Measurements from ENCODE around the gene TMEM44. TPM values are rescaled to one million over a fixed set of nuclear protein-coding genes. Genes with fewer than 3 reads are reported as not detected.
A peak's percentile ranks its signal among the peaks of the same experiment; 100 is the strongest.

TMEM44 gene
- total RNA-seq, 1 donor from 2014 or later = 10.4 TPM

- no peaks in the 10 kb centered on the region for H3K27me3 ChIP-seq
- H3K4me2 ChIP-seq = no peak overlapping the region
- no peak for TF ChIP-seq EZH2 (IDR thresholded peaks at IDR 0.05)
- no peaks in the 10 kb centered on the region for H3K79me2 ChIP-seq (ENCODE audit: low read depth)
- Mint-ChIP-seq H3K9me3 (peaks cover 3% of the 10 kb centered on the region), H3K4me3 (no peak overlapping the region), H3K27ac (peak overlapping the region; percentile 78), H3K27me3 (ENCODE audit: insufficient read depth, low read depth) (peaks cover 6% of the 10 kb centered on the region), H3K4me1 (no peaks in the 10 kb centered on the region), H3K36me3 (peaks cover 2% of the 10 kb centered on the region)
- no peaks in the 10 kb centered on the region for H3F3A ChIP-seq (ENCODE audit: low read depth)
- H4K20me1 ChIP-seq (ENCODE audit: low read depth) = no peaks in the 10 kb centered on the region
- H3K4me1 ChIP-seq = no peaks in the 10 kb centered on the region
- H3K4me3 ChIP-seq = no peak overlapping the region
- peak overlapping the region; percentile 36 for H2AFZ ChIP-seq (replicated peaks)
- no peaks in the 10 kb centered on the region for H3K36me3 ChIP-seq
- DNase-seq (ENCODE audit: low spot score) = no peak
- no peaks in the 10 kb centered on the region for H3K9me3 ChIP-seq (ENCODE audit: low read depth)
- no peak overlapping the region for H3K27ac ChIP-seq
- H3K9ac ChIP-seq = no peak overlapping the region
Observed at GRCh38 chr3:194540274-194540905, 92.8 kb downstream of the TMEM44 start.

GRCh38 chr3:194539498-194539897 lies 93.7 kb downstream of the TMEM44 start:
- H3K36me3 Mint-ChIP-seq = peaks cover 2% of the 10 kb centered on the region
- peaks cover 6% of the 10 kb centered on the region for H3K27me3 Mint-ChIP-seq (ENCODE audit: insufficient read depth, low read depth)
- no peaks in the 10 kb centered on the region for H3K27me3 ChIP-seq
- H3K9me3 ChIP-seq (ENCODE audit: low read depth) = no peaks in the 10 kb centered on the region
- no peaks in the 10 kb centered on the region for H3K4me1 Mint-ChIP-seq
- no peak overlapping the region for H3K4me3 ChIP-seq
- H3K79me2 ChIP-seq (ENCODE audit: low read depth) = no peaks in the 10 kb centered on the region
- TF ChIP-seq CTCF (IDR thresholded peaks at IDR 0.05) (no peak), EZH2phosphoT487 (IDR thresholded peaks at IDR 0.05) (no peak), EZH2 (IDR thresholded peaks at IDR 0.05) (no peak)
- no peak overlapping the region for H3K4me3 Mint-ChIP-seq
- H3F3A ChIP-seq (ENCODE audit: low read depth) = no peaks in the 10 kb centered on the region
- no peak overlapping the region for H2AFZ ChIP-seq (replicated peaks)
- H3K27ac Mint-ChIP-seq = no peak overlapping the region
- no peaks in the 10 kb centered on the region for H3K4me1 ChIP-seq
- no peaks in the 10 kb centered on the region for H3K36me3 ChIP-seq
- H3K27ac ChIP-seq = no peak overlapping the region
- no peak overlapping the region for H3K9ac ChIP-seq
- H4K20me1 ChIP-seq (ENCODE audit: low read depth) = no peaks in the 10 kb centered on the region
- no peak overlapping the region for H3K4me2 ChIP-seq
- DNase-seq (ENCODE audit: low spot score) = no peak
- peaks cover 11% of the 10 kb centered on the region for H3K9me3 Mint-ChIP-seq

GRCh38 chr3:194537732-194538247 lies 95.4 kb downstream of the TMEM44 start:
- H3F3A ChIP-seq (ENCODE audit: low read depth) = no peaks in the 10 kb centered on the region
- no peak overlapping the region for H3K27ac ChIP-seq
- H3K9me3 ChIP-seq (ENCODE audit: low read depth) = no peaks in the 10 kb centered on the region
- no peak overlapping the region for H2AFZ ChIP-seq (replicated peaks)
- peaks cover 2% of the 10 kb centered on the region for H3K36me3 Mint-ChIP-seq
- DNase-seq (ENCODE audit: low spot score) = no peak
- peaks cover 6% of the 10 kb centered on the region for H3K27me3 Mint-ChIP-seq (ENCODE audit: insufficient read depth, low read depth)
- TF ChIP-seq CTCF (IDR thresholded peaks at IDR 0.05) (no peak), EZH2 (IDR thresholded peaks at IDR 0.05) (no peak)
- H3K9ac ChIP-seq = no peak overlapping the region
- no peaks in the 10 kb centered on the region for H3K27me3 ChIP-seq
- H3K4me3 Mint-ChIP-seq = no peak overlapping the region
- H3K36me3 ChIP-seq = no peaks in the 10 kb centered on the region
- no peaks in the 10 kb centered on the region for H4K20me1 ChIP-seq (ENCODE audit: low read depth)
- peak overlapping the region; percentile 4 for H3K27ac Mint-ChIP-seq
- H3K9me3 Mint-ChIP-seq = peaks cover 24% of the 10 kb centered on the region
- H3K4me1 ChIP-seq = no peaks in the 10 kb centered on the region
- no peak overlapping the region for H3K4me2 ChIP-seq
- H3K79me2 ChIP-seq (ENCODE audit: low read depth) = no peaks in the 10 kb centered on the region
- no peak overlapping the region for H3K4me3 ChIP-seq
- no peaks in the 10 kb centered on the region for H3K4me1 Mint-ChIP-seq

Small RNA genes within 50 kb of the gene (small RNA-seq; reads per million reads assigned to genes)
- gene AC046143.2 = not detected

Other genes with a start within 250 kb of the TMEM44 start
- gene GP5, start 234.2 kb downstream of the TMEM44 start, total RNA-seq (ENCODE audit: low replicate concordance) = 0.03 TPM in 1 of 2 replicates, not detected in the other
- 105 and 113 TPM in 2 replicates for gene ATP13A3, start 146.4 kb downstream of the TMEM44 start, total RNA-seq (ENCODE audit: low replicate concordance)
- 31.0 and 41.2 TPM in 2 replicates for gene LSG1, start 38.8 kb upstream of the TMEM44 start, total RNA-seq (ENCODE audit: low replicate concordance)
- 0.80 and 2.6 TPM in 2 replicates for gene FAM43A, start 52.5 kb upstream of the TMEM44 start, total RNA-seq (ENCODE audit: low replicate concordance)